PC-9 (cell line): ENCODE measurements around the gene UPF3B. TPM values are rescaled to one million over a fixed set of nuclear protein-coding genes. Genes with fewer than 3 reads are reported as not detected.
A peak's percentile ranks its signal among the peaks of the same experiment; 100 is the strongest.

ENCODE experiments used
- BruUV-seq: library from RNA; stranded (reverse); fragments of 400-500 nt; replicated peaks from 2 replicates; lab custom pipeline; 2021; lab: Mats Ljungman, UMichigan
- CTCF ChIA-PET: fragments of 300-600 bp; sonication (Branson Sonifier 250); formaldehyde crosslinking; loops from one replicate; lab custom pipeline; 2022; ENCODE audit warnings: antibody characterized with exemption; lab: Charles Lee
- POLR2A ChIA-PET: fragments of 300-600 bp; sonication (Branson Sonifier 250); formaldehyde crosslinking; loops from one replicate; lab custom pipeline; 2022; ENCODE audit warnings: antibody characterized with exemption; ENCODE audit not compliant: unreplicated experiment; lab: Charles Lee
- DNase-seq, 2 experiments: peaks; one replicate each; pipeline versions ENCODE4 v3.0.0 to v3.0.0-alpha.2; 2015 to 2022; ENCODE audit warnings: mixed read lengths in 1 of 2
- H2AFZ ChIP-seq: fragments of 200-600 bp; sonication (generic); 2 replicates; pipeline ENCODE4 v1.8.1; 2017; ENCODE audit warnings: antibody characterized with exemption
- H3F3A ChIP-seq: fragments of 200-600 bp; sonication (generic); 2 replicates; pipeline ENCODE4 v1.8.1; 2017; ENCODE audit warnings: antibody characterized with exemption, mild to moderate bottlenecking, low read depth; ENCODE audit not compliant: insufficient read depth
- H3K27ac ChIP-seq: fragments of 200-600 bp; sonication (generic); 2 replicates; pipeline ENCODE4 v1.6.1; 2016; ENCODE audit warnings: mixed run types
- H3K27me3 ChIP-seq: fragments of 200-600 bp; sonication (generic); 2 replicates; pipeline ENCODE4 v1.6.1; 2016; ENCODE audit warnings: low read depth, mixed run types; ENCODE audit not compliant: insufficient read depth
- H3K36me3 ChIP-seq: fragments of 200-600 bp; sonication (generic); 2 replicates; pipeline ENCODE4 v1.6.1; 2016; ENCODE audit warnings: low read depth, mixed run types
- H3K4me1 ChIP-seq: fragments of 200-600 bp; sonication (generic); replicated peaks from 2 replicates; pipeline ENCODE4 v1.6.1; 2016; ENCODE audit warnings: mixed run types; ENCODE audit not compliant: insufficient read depth
- H3K4me2 ChIP-seq: fragments of 200-600 bp; sonication (generic); 2 replicates; pipeline ENCODE4 v1.6.1; 2017; ENCODE audit warnings: mixed run types
- H3K4me3 ChIP-seq: fragments of 200-600 bp; sonication (generic); 2 replicates; pipeline ENCODE4 v1.6.1; 2016; ENCODE audit warnings: mixed run types
- H3K79me2 ChIP-seq: fragments of 200-600 bp; sonication (generic); 2 replicates; pipeline ENCODE4 v1.6.1; 2017; ENCODE audit warnings: low read depth, mixed run types
- H3K9me2 ChIP-seq: fragments of 200-600 bp; sonication (generic); 2 replicates; pipeline ENCODE4 v1.8.1; 2017; ENCODE audit warnings: mild to moderate bottlenecking; ENCODE audit not compliant: insufficient read depth
- H3K9me3 ChIP-seq: fragments of 200-600 bp; sonication (generic); 2 replicates; pipeline ENCODE4 v1.8.1; 2016; ENCODE audit warnings: low read depth; ENCODE audit not compliant: insufficient read depth
- H4K20me1 ChIP-seq: fragments of 200-600 bp; sonication (generic); 2 replicates; pipeline ENCODE4 v1.8.1; 2017; ENCODE audit not compliant: insufficient read depth
- CTCF ChIP-seq: fragments of 200-600 bp; sonication (generic); conservative IDR thresholded peaks from 2 replicates; pipeline ENCODE4 v1.6.1; 2017; ENCODE audit warnings: mixed run types, antibody characterized with exemption, mild to moderate bottlenecking, moderate library complexity
- EZH2 ChIP-seq: fragments of 200-600 bp; sonication (generic); IDR thresholded peaks from 2 replicates; pipeline ENCODE4 v1.8.0; 2017; ENCODE audit warnings: antibody characterized with exemption, low read depth
- intact Hi-C: fragments of 100-400 bp; cut with micrococcal nuclease; formaldehyde crosslinking; loops from one replicate; pipeline ENCODE4 v1.10.0; 2022; ENCODE audit not compliant: unreplicated experiment
- total RNA-seq: library from RNA; stranded (reverse); gene quantifications from 2 replicates; pipeline ENCODE4 v1.2.3, GENCODE V29; 2021

UPF3B gene
- total RNA-seq, 1 experiment from 2014 or later = 24.3 TPM

GRCh38 chrX:119790977-119791436 is 61.8 kb downstream of the UPF3B start:
- H4K20me1 ChIP-seq = peaks cover 48% of the 10 kb centered on the region
- ChIA-PET POLR2A (interaction anchor here (0.5 to 1.5 kb wide), 12 partner anchors 33 to 928 kb away, joined by 3 to 19 read pairs (median 6); partner anchors contain the start of genes NDUFA1, RNF113A, SEPTIN6 and SOWAHD), CTCF (interaction anchor here (0.6 to 1.2 kb wide), 3 partner anchors 11 to 181 kb away, joined by 3 to 11 read pairs (median 4); partner anchors contain the start of gene SOWAHD)
- H2AFZ ChIP-seq = peak overlapping the region; percentile 75; the same call in 1 of the 2 replicates
- H3K4me3 ChIP-seq = peak overlapping the region; percentile 96
- DNase-seq = no peak
- no peaks in the 10 kb centered on the region for H3K27me3 ChIP-seq
- peak overlapping the region; percentile 86 for H3K4me2 ChIP-seq
- TF ChIP-seq EZH2 (no peak), CTCF (no peak)
- H3K4me1 ChIP-seq = peaks cover 34% of the 10 kb centered on the region
- H3K9me2 ChIP-seq = no peaks in the 10 kb centered on the region
- H3K27ac ChIP-seq = peak overlapping the region; percentile 94
- intact Hi-C loops = loop anchor here (2.0 to 5.0 kb wide), 3 partner anchors 62 to 184 kb away; partner anchors contain the start of genes NDUFA1, NKRF, RNF113A and UPF3B
- H3K36me3 ChIP-seq = peaks cover 48% of the 10 kb centered on the region
- no peaks in the 10 kb centered on the region for H3K9me3 ChIP-seq
- peaks cover 69% of the 10 kb centered on the region for H3K79me2 ChIP-seq
- TSS peak; percentile 64 for BruUV-seq
- H3F3A ChIP-seq = peaks cover 69% of the 10 kb centered on the region

- BruUV-seq = no TSS peak
- Histone ChIP-seq H4K20me1 (peaks cover 91% of the 10 kb centered on the region), H3K4me2 (no peak overlapping the region), H2AFZ (no peak overlapping the region), H3K79me2 (peaks cover 53% of the 10 kb centered on the region), H3K9me2 (no peaks in the 10 kb centered on the region), H3K27me3 (no peaks in the 10 kb centered on the region), H3K9me3 (no peaks in the 10 kb centered on the region), H3K4me1 (peaks cover 26% of the 10 kb centered on the region), H3K36me3 (peaks cover 54% of the 10 kb centered on the region), H3F3A (peaks cover 93% of the 10 kb centered on the region), H3K27ac (no peak overlapping the region), H3K4me3 (peak overlapping the region; percentile 7; the same call in 1 of the 2 replicates)
- TF ChIP-seq EZH2 = no peak
- TF ChIP-seq CTCF = peak; percentile 77
- intact Hi-C loops = no loop called here
- ChIA-PET POLR2A (interaction anchor here (1.0 to 1.1 kb wide), 2 partner anchors 27 to 82 kb away, joined by 21 read pairs; partner anchors contain the start of gene SOWAHD), CTCF (interaction anchor here (0.5 to 0.9 kb wide), 3 partner anchors 11 to 159 kb away, joined by 3 to 7 read pairs (median 4); no protein-coding TSS in a partner anchor)
- peak; percentile 31 to 58 for DNase-seq
Measured at GRCh38 chrX:119784747-119785446, 67.9 kb downstream of the UPF3B start.

Other genes with a start within 250 kb of the UPF3B start
- gene NKRF, start 246.5 kb downstream of the UPF3B start, total RNA-seq = 25.7 TPM in 2 replicates
- 32.8 and 43.7 TPM in 2 replicates for gene SEPTIN6, start 159.8 kb downstream of the UPF3B start, total RNA-seq
- gene SOWAHD, start 94.4 kb downstream of the UPF3B start, total RNA-seq = 1.4 and 2.8 TPM in 2 replicates
- gene RPL39, start 61.3 kb downstream of the UPF3B start, total RNA-seq = 3,176 and 3,660 TPM in 2 replicates
- 23.2 and 24.2 TPM in 2 replicates for gene RNF113A, start 18.8 kb upstream of the UPF3B start, total RNA-seq
- gene NDUFA1, start 18.9 kb upstream of the UPF3B start, total RNA-seq = 181 and 189 TPM in 2 replicates
- 2.7 TPM in 1 of 2 replicates, not detected in the other for gene AKAP14, start 42.9 kb upstream of the UPF3B start, total RNA-seq
- gene NKAP, start 90.8 kb upstream of the UPF3B start, total RNA-seq = 15.7 and 18.6 TPM in 2 replicates
- gene RHOXF2B, start 224.7 kb upstream of the UPF3B start, total RNA-seq = not detected in 2 replicates